ENCODE data around the gene HNMT.

Gene HNMT

GRCh38 chr2:137946227-137946626 is 18.0 kb upstream of the HNMT start:
- TF ChIP-seq, protein P1, sequence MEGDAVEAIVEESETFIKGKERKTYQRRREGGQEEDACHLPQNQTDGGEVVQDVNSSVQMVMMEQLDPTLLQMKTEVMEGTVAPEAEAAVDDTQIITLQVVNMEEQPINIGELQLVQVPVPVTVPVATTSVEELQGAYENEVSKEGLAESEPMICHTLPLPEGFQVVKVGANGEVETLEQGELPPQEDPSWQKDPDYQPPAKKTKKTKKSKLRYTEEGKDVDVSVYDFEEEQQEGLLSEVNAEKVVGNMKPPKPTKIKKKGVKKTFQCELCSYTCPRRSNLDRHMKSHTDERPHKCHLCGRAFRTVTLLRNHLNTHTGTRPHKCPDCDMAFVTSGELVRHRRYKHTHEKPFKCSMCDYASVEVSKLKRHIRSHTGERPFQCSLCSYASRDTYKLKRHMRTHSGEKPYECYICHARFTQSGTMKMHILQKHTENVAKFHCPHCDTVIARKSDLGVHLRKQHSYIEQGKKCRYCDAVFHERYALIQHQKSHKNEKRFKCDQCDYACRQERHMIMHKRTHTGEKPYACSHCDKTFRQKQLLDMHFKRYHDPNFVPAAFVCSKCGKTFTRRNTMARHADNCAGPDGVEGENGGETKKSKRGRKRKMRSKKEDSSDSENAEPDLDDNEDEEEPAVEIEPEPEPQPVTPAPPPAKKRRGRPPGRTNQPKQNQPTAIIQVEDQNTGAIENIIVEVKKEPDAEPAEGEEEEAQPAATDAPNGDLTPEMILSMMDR (IDR thresholded peaks at IDR 0.05; ENCODE audit: extremely low read depth, missing control alignments): no peak
- no peak for DNase-seq (ENCODE audit: low spot score)

GRCh38 chr2:137947032-137947727 is 17.1 kb upstream of the HNMT start:
- no peak for DNase-seq (ENCODE audit: low spot score)
- TF ChIP-seq, protein P1 (IDR thresholded peaks at IDR 0.05; ENCODE audit: extremely low read depth, missing control alignments): no peak

DNA sequence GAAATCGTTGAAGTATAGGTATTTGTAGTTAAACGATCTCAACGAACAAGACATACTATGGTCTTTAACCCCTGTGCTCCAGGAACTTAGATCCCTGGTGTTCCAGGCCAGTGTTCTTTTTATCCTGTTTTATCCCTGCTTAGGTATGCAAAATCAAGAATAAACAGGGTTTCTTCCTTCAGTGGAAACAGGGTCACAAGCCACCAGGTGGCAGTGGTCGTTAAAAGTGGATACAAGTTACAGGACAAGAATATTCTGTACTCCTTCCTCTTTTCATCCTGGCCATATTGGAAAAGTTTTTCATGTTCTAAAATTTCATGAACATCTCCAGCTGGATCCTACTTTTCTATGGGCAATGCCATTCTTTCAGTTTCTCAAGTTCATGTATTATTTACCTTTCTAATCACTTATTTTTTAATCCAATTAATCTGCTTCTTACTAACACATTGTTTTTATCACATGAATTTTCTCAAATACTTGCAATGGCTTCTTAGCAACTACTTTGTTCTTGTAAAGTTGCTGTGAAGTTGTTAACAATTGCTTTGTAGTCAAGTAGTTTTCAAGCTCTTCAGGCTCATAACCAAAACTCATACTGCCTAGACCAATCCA is 16.4 kb upstream of the HNMT start:
- TF ChIP-seq, protein P1 (IDR thresholded peaks at IDR 0.05; ENCODE audit: extremely low read depth, missing control alignments): peak; percentile 15
- peak; percentile 25 for DNase-seq (ENCODE audit: low spot score)

DNA sequence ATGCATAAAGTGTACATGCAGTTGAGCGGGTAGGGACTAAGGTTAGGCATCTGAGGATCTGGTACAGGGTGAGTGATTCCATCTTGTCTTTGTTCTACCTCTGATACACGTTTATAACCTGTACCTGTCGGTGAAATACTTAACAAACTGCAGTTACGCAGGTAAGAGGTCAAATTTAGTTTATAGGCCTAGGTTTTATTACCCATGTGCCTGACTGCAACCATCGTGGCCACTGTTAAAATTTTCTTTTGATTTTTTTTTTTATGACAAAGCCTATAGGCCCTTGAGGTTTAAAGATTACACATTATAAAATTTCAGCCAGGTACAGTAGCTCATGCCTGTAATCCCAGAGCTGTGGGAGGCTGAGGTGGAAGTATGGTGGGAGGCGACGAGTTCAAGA is 15.4 kb upstream of the HNMT start:
- TF ChIP-seq, protein P1 (IDR thresholded peaks at IDR 0.05; ENCODE audit: extremely low read depth, missing control alignments): no peak
- DNase-seq (ENCODE audit: low spot score): no peak

DNA sequence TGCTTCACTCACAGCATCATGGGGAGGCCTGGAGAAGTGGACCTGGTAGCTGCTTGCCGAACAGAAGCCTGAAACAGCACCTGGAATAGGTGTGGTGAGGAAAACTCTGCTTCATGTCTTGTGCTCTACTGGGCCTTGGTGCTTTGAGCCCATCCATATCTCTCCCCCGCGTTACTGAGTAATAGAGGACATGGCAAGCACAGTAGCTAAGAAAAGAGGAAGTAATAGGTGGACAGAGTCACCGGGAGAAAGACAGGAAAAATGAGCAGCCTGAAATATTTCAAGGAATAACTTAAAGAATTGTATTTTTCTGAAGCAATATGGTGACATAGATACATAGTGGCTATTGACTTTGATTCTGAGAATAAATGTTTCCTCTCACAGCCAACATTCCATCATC is 14.0 kb upstream of the HNMT start:
- TF ChIP-seq, protein P1 (IDR thresholded peaks at IDR 0.05; ENCODE audit: extremely low read depth, missing control alignments): no peak
- DNase-seq (ENCODE audit: low spot score): no peak

DNA sequence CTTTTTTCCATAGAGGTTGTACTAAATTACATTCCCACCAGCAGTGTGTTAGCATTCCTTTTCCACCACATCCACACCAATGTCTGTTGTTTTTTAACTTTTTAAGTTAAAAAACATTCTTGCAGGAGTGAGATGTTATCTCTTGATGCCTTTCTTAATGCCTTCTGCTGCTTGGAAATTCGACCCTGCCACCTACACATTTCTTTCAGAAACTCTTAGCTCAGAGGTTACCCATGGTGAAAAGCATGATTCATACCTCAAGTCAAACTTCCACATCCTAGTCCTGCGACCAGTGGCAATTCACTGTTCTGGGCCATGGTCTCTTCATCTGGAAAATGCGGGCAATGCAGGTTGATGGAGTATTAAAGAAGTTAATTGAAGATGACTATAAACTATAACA is 12.7 kb upstream of the HNMT start:
- DNase-seq (ENCODE audit: low spot score): no peak
- TF ChIP-seq, protein P1 (IDR thresholded peaks at IDR 0.05; ENCODE audit: extremely low read depth, missing control alignments): no peak

- DNase-seq (ENCODE audit: low spot score): no peak
- TF ChIP-seq, protein P1 (IDR thresholded peaks at IDR 0.05; ENCODE audit: extremely low read depth, missing control alignments): no peak
These were observed 11.6 kb upstream of the HNMT start for GRCh38 chr2:137952586-137953129.

All from GM20000 (cell line).